Stimulated activated CD4-positive, alpha-beta T cell treated with anti-CD3 and anti-CD28 coated beads, Interleukin-4, amount 100 ng/mL, for 4 hours (primary cell): ENCODE data around the gene GALNT4.

Experiments used
- DNase-seq, 2 experiments: peaks; one replicate each; pipeline ENCODE4 v3.0.0-alpha.2; 2020

The GALNT4 gene

GRCh38 chr12:89524541-89525304 is at the start of gene GALNT4:
TSS of gene GALNT4 (minus strand) at chr12:89524796. CDS start at chr12:89524549, 247 bp downstream.
- DNase-seq, result peak; percentile 56 to 72

- no peak for DNase-seq
These were observed 48.6 kb upstream of the GALNT4 start for GRCh38 chr12:89573051-89573810.

- no peak for DNase-seq
These were observed 47.0 kb upstream of the GALNT4 start for GRCh38 chr12:89571491-89572195.

- DNase-seq, result no peak
These were observed 43.9 kb upstream of the GALNT4 start for GRCh38 chr12:89568484-89568883.

- no peak for DNase-seq
These were observed 43.2 kb upstream of the GALNT4 start for GRCh38 chr12:89567691-89568239.

- no peak for DNase-seq
These were observed 42.0 kb upstream of the GALNT4 start for GRCh38 chr12:89566615-89567014.

GRCh38 chr12:89565002-89565401 is 40.4 kb upstream of the GALNT4 start:
- DNase-seq, result no peak

GRCh38 chr12:89559753-89560152 is 35.2 kb upstream of the GALNT4 start:
- no peak for DNase-seq

- no peak for DNase-seq
These were observed 32.4 kb upstream of the GALNT4 start for GRCh38 chr12:89556976-89557375.

GRCh38 chr12:89552376-89552775 is 27.8 kb upstream of the GALNT4 start:
- no peak for DNase-seq

- no peak for DNase-seq
These were observed 27.2 kb upstream of the GALNT4 start for GRCh38 chr12:89551747-89552146.

- no peak for DNase-seq
These were observed 22.5 kb upstream of the GALNT4 start for GRCh38 chr12:89547101-89547500.

- DNase-seq, result no peak
These were observed 21.6 kb upstream of the GALNT4 start for GRCh38 chr12:89546151-89546550.

GRCh38 chr12:89544681-89545184 is 20.1 kb upstream of the GALNT4 start:
- DNase-seq, result no peak

- DNase-seq, result no peak
These were observed 19.4 kb upstream of the GALNT4 start for GRCh38 chr12:89544022-89544421.

GRCh38 chr12:89542912-89543592 is 18.5 kb upstream of the GALNT4 start:
- DNase-seq, result peak; percentile 35 to 40

- DNase-seq, result no peak
These were observed 17.6 kb upstream of the GALNT4 start for GRCh38 chr12:89542236-89542635.

- DNase-seq, result no peak
These were observed 16.0 kb upstream of the GALNT4 start for GRCh38 chr12:89540586-89540985.

GRCh38 chr12:89539426-89540223 is 15.0 kb upstream of the GALNT4 start:
- DNase-seq, result no peak

- no peak for DNase-seq
These were observed 14.3 kb upstream of the GALNT4 start for GRCh38 chr12:89538897-89539296.

GRCh38 chr12:89537389-89537788 is 12.8 kb upstream of the GALNT4 start:
- DNase-seq, result no peak

GRCh38 chr12:89529738-89530137 is 5.1 kb upstream of the GALNT4 start:
- DNase-seq, result no peak
